ENCODE data around the gene IZUMO4.
"Not testable (repeated sequence)": the region's sequence is repeated elsewhere in the genome, so short reads cannot be mapped to it uniquely, and the experiment has no call there.

Gene IZUMO4

GRCh38 chr19:2129022-2129421 lies 32.3 kb downstream of the IZUMO4 start:
- no peak for DNase-seq

GRCh38 chr19:2129486-2129885 lies 32.8 kb downstream of the IZUMO4 start:
- no peak for DNase-seq

GRCh38 chr19:2129892-2130770 lies 33.4 kb downstream of the IZUMO4 start:
- DNase-seq: no peak

- not testable (repeated sequence) for DNase-seq
Measured at GRCh38 chr19:2131012-2131975, 34.6 kb downstream of the IZUMO4 start.

- DNase-seq: no peak
Measured at GRCh38 chr19:2132191-2132590, 35.5 kb downstream of the IZUMO4 start.

GRCh38 chr19:2132731-2133490 lies 36.2 kb downstream of the IZUMO4 start:
- DNase-seq: no peak

GRCh38 chr19:2135474-2136402 lies 39.0 kb downstream of the IZUMO4 start:
- no peak for DNase-seq

- DNase-seq: no peak
Measured at GRCh38 chr19:2136796-2137195, 40.1 kb downstream of the IZUMO4 start.

GRCh38 chr19:2138061-2138728 lies 41.5 kb downstream of the IZUMO4 start:
- DNase-seq: no peak

GRCh38 chr19:2139385-2140137 lies 42.8 kb downstream of the IZUMO4 start:
- no peak for DNase-seq

GRCh38 chr19:2140138-2140569 lies 43.4 kb downstream of the IZUMO4 start:
- DNase-seq: no peak

- DNase-seq: no peak
Measured at GRCh38 chr19:2142173-2142829, 45.6 kb downstream of the IZUMO4 start.

GRCh38 chr19:2144190-2144589 lies 47.5 kb downstream of the IZUMO4 start:
- no peak for DNase-seq

GRCh38 chr19:2145831-2146241 lies 49.1 kb downstream of the IZUMO4 start:
- DNase-seq: no peak

- no peak for DNase-seq
Measured at GRCh38 chr19:2148482-2149135, 51.9 kb downstream of the IZUMO4 start.
